Activated gamma-delta T cell treated with Interleukin-2 at 50 U/mL for 16 hours (primary cell): ENCODE data around the gene TBC1D7.
A peak's percentile ranks its signal among the peaks of the same experiment; 100 is the strongest.

Experiments
- DNase-seq: peaks from one replicate; pipeline ENCODE4 v3.0.0-alpha.2; 2020

Gene TBC1D7

DNA sequence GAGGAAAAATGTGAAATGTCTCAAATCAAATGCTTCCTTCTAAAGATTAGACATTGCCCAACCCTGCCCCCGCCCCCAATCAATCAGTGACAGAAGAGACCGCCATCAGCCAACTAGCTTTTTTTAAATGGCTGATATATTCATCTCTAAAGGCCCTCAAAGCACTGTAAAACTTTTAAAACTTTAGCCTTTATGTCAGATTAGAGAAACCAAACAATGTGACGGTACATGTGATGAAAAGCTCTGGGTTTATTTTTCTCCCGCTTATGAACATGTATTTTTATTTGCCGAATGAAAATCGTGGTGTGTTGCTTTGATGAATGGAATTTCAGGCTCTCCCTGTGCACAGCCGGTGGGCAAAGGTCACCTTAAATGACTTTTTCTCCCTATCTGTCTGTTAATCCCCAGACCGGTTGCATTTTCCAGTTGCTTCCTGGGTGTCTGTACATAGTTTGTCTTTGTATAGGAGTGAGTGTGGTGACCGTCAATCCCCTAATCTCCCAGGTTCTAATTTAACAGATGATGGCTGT, 38.5 kb downstream of the TBC1D7 start:
- no peak for DNase-seq

DNA sequence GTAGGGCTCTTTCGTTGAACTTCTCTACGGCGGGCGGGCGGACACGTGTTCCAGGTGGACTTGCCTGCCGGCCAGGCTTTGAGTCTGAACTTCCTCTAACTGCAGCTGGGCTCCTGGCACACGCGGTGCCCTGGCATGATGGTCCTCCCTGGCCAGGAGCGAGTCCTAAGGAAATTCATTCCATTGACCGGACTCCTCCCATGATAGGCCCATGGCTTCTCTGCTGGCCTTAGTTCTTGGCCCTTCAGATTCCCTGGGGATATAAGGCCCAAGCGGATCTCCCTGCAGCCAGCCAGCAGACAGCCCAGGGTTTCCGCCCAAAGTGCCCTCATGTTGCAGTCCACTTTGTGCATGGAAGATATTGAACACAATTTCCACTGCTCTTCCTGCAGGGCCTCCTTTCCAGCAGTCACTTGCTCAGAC, 39.4 kb downstream of the TBC1D7 start:
- no peak for DNase-seq

DNA sequence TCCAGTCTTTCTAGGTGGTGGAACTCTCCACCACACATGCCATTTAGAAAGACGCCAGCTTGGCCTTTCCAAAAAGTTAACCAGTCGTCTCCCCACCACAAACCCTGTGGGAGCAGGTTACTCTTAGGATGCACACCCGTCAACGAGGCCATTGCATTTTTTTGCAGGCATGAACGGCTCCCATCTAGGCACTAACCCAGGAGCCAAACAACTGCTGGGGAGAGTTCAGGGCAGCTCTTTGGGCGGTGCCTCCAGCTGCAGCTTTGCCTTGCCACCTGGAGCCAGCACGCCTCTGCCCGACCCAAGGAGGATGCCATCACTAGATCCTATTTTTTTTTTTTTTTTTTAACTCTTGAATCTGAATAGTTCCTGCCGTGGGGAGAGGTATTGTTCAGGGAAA, 39.9 kb downstream of the TBC1D7 start:
- no peak for DNase-seq

DNA sequence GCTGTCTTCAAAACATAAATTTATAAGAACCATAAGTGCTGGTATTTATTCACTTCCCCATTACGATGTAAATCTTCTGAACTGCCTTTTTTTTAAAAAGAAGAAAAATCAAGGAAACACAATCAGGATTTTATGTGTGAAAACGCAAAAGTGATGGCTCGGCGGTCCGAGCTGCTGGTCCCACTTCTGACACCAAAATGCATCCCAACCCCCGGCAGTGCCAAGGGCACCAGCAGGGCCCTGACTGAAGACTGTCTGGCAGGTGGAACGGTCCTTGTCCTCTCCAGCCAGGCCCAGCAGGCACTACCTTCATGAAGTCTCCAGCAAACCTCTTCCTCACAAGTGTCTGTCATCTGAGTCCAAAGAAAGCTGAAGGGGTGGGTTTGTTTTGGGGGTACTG, 41.2 kb downstream of the TBC1D7 start:
- no peak for DNase-seq

GRCh38 chr6:13286181-13286580, 42.2 kb downstream of the TBC1D7 start:
- DNase-seq, result no peak

GRCh38 chr6:13285705-13286104, 42.6 kb downstream of the TBC1D7 start:
- DNase-seq, result no peak

DNA sequence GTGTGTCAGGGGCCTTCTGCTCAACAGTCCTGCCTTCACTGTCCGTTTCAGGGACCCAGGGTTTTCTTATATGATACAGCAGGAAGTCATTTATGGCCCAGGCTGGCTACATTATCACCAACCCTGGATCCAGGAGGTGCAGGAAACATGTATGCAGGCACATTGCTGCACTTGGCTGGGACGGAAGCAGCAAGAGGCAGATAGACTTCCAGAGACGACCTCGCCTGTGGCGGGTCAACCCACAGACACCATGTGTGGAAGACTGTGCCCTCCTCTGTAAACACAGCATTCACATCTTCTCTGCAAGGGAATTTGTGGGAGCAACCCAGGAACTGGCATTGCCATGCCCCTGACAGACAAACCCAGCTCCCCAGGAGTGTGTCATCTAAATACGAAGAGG, 43.7 kb downstream of the TBC1D7 start:
- no peak for DNase-seq

GRCh38 chr6:13283331-13283730, 45.0 kb downstream of the TBC1D7 start:
- DNase-seq, result no peak

DNA sequence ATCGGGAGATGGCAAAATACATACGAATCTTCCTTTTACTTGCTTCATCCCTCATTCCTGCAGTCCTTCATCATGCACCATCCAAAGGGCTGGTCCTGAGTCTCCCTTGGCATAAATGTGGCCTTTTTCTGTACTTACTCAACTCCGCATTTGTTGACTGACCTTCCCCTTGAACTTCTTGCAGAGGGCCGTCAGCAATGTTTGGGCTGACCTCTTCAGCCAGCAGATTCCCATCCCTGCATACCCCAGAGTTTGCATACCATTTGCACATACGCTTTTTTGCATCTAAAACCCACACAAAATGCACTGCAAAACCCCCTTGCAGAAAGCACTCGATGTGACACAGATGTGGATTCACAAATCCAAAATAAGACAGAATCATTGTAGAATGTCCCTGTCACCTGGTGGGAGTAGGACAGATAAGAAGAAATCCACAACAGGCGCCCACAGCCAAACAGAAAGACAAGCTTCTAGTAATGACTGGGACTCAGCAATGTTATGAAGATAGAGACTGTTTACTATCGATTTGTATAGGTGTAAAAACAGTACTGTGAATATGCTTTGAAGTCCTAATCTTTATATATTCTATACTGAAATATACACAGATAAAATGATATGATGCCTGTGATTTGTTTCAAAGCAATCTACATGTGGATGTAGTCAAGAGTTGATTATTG, 45.8 kb downstream of the TBC1D7 start:
- no peak for DNase-seq

- no peak for DNase-seq
Observed at GRCh38 chr6:13281686-13282085, 46.7 kb downstream of the TBC1D7 start.

DNA sequence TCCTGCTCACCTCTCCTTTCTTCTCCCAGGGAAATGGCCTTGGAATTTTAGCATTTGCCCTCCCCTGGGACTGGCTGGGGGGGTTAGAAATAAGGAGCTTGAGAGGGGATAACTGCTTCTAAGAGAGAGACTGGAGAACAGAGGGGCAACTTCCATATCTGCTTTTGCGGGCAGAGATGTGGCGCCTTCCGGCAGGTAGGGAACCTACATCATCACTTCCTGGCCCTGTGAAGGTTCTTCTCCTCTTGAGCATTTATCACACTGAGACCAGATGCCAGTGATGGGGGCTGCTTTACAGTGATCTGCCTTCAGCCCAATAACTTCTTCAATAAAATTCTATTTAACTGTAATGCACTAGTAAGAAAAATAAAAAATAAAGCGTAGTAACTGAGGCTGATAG, 48.1 kb downstream of the TBC1D7 start:
- DNase-seq, result no peak

GRCh38 chr6:13278991-13279390, 49.3 kb downstream of the TBC1D7 start:
- no peak for DNase-seq

- no peak for DNase-seq
Observed at GRCh38 chr6:13278164-13278563, 50.2 kb downstream of the TBC1D7 start.

DNA sequence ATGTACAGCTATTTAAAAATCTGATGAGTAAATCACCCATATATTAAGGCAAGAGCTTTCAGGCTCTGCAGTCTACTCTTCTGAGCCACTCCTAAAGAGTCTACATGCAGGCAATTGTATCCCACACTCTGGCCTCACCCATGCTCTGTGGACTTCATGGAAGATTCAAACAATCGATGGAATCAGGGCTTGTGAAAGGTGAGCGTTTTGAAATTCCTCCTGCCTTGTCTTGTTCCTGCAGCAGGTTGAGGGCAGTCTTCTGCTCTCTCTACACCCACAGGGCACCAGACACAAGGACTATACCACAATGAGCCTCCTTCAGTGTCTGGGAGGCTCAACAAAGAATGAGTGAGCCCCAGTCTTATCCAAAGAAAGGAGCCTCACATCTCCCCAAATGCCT, 51.1 kb downstream of the TBC1D7 start:
- no peak for DNase-seq

DNA sequence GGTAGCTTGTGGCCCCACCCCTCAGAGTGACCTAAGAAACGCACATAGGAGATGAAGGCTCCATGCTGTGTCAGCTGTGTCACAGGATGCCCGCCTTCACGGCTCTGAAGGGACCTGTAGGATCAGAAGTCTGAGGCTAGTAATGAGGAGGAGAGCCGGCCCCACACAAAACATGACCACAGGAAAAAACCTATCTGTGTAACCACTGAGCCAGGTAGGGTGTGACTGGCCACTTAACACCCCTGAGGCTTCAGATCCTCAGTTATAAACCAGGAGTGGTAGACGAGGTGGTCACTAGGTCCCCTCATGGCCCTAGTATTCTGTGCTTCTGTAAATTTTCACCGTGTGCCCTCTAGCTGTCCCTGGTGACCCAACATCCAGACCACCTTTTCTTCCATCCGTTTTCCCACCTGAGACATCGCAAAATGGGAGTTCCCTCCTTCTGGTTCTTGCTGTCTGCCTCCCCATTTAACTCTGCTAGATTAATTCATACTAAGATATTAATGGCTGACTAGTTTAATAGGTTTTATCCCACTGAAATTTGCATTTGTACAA, 52.8 kb downstream of the TBC1D7 start:
- DNase-seq, result no peak

DNA sequence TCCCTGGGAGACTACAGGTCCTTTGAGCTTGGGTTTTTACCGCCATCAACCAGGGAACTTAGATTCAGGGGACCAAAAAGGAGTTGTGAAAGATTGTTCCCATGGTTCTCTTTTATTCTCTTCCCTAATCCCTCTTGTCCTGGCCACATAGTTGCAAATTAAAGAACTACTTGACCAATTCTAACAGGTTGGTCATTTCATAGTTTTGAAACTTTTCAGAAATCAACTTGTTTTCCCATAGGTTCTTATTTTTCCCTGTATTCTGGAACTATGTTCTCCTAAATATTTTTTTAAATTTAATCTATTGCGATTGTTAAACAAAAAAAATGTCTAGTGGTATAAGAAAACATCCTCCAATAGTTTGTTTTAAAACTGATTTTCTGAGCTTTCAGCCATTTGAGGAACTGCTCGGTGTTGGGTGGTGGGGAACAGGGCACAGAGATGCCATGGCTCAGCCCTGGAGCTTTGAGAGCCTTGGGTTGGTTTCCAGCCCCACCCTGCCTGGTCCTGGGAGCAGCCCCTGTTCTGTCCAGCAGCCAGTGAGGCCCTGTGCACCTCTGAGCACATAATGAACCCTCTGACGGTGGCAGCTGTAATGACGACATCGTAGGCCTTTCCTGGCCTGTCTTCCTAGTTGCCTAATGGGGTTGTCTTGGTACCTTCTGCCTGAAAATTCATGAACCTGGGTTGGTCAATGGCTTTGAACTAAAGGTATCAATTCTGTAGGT, 53.5 kb downstream of the TBC1D7 start:
- no peak for DNase-seq

DNA sequence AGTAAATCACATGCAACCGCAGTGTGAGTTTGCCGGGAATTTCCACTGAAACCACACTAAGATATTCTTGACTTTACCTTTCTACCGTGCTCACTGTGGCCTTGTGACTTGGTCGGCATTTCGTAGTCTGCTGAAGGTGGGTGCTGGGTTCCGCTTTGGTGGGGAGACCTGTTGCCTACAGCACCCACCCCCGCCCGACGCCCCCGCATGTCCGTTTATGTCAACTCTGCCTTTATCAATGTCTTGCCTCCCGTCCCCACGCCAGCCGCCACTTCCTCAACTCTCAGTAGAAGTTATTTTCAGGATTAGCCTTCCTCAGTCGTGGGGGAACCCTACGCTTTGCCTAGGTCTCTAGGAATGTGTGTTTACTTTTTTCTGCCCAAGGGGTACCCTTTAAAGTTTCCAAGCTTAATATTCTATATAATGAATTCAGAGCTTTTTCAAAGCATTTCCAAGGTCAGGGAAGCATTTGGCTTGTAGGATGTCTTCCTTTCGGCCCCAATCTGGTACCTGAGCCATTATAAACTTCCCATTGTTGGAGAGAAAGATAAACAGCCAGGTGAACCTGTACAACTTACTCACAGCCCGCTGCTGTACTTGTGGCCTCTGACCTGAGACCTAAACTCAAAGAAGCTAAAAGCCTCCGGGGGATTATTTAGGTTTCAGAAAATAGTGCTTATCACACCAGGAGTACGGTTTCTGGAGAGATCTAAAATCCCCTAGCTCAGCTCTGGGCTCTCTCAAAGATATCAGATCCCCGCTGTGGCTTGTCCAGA, 54.2 kb downstream of the TBC1D7 start:
- peak; percentile 41 for DNase-seq

GRCh38 chr6:13273202-13273930, 55.0 kb downstream of the TBC1D7 start:
- no peak for DNase-seq

GRCh38 chr6:13272131-13273046, 55.9 kb downstream of the TBC1D7 start:
- no peak for DNase-seq

- DNase-seq, result no peak
Observed at GRCh38 chr6:13268913-13269518, 59.3 kb downstream of the TBC1D7 start.

GRCh38 chr6:13267142-13267651, 61.1 kb downstream of the TBC1D7 start:
- DNase-seq, result no peak
